Measurements from ENCODE around the gene FHOD1. TPM values are rescaled to one million over a fixed set of nuclear protein-coding genes. Genes with fewer than 3 reads are reported as not detected.

The FHOD1 gene
- total and polyA plus RNA-seq, 9 of the 15 experiments (the other 6 are each of a cell fraction or from before 2014, with no cell fraction given): 18.7 to 126 (median 32.3) TPM

GRCh38 chr16:67246081-67246755 lies 1.1 kb downstream of the FHOD1 start (continued):
- TF ChIP-seq FOSL1 (tag; conservative IDR thresholded peaks at IDR 0.05) (peak; percentile 75), CXXC5 (CRISPR knock-in tag; IDR thresholded peaks at IDR 0.05) (peak; percentile 77), NFE2 (IDR thresholded peaks at IDR 0.05; ENCODE audit: low read depth) (no peak), ZNF507 (tag; conservative IDR thresholded peaks at IDR 0.05) (no peak), ARID4B (CRISPR knock-in tag; IDR thresholded peaks at IDR 0.05) (peak; percentile 92), PURB (CRISPR knock-in tag; IDR thresholded peaks at IDR 0.05; ENCODE audit: low read depth) (no peak), CHD4 (IDR thresholded peaks at IDR 0.05; ENCODE audit: insufficient read depth, insufficient replicate concordance, low read depth, low read length, poor library complexity, severe bottlenecking) (no peak), MLLT1 (IDR thresholded peaks at IDR 0.05) (no peak), FOXK2 (conservative IDR thresholded peaks at IDR 0.05 in 1 of 2, IDR thresholded peaks at IDR 0.05 in 1 of 2; ENCODE audit: low read depth in 2 of 2) (no peak; a peak in 1 of 4 replicates), REST (IDR thresholded peaks at IDR 0.05; ENCODE audit: borderline replicate concordance) (peak; percentile 50), REST (CRISPR knock-in tag; IDR thresholded peaks at IDR 0.05; ENCODE audit: low read depth) (0 out of 2 replicates have a peak, but pooled peaks have one; percentile 49), NCOA6 (IDR thresholded peaks at IDR 0.05) (no peak), ZNF57 (CRISPR knock-in tag; IDR thresholded peaks at IDR 0.05) (no peak)

Data from K562 (cell line).